ENCODE results near the gene CACNA1C. TPM values are rescaled to one million over a fixed set of nuclear protein-coding genes. Genes with fewer than 3 reads are reported as not detected.

The CACNA1C gene
- total RNA-seq, 2 donors from 2014 or later = 0.84 to 10.2 TPM

- Histone ChIP-seq H3K27me3 (no peaks in the 10 kb centered on the region), H3K36me3 (no peaks in the 10 kb centered on the region), H3K9me3 (no peaks in the 10 kb centered on the region), H3K4me1 (no peaks in the 10 kb centered on the region), H3K27ac (no peak overlapping the region), H3K9ac (ENCODE audit: low read depth in 2 of 2, low read length in 2 of 2) (no peak overlapping the region), H3K4me3 (no peak overlapping the region)
- no peak for TF ChIP-seq CTCF (IDR thresholded peaks at IDR 0.05)
- DNase-seq = no peak
- intact Hi-C loops (cut with DNase I) = no loop called here
Measured at GRCh38 chr12:2312770-2313169, 260.0 kb downstream of the CACNA1C start.

- Histone ChIP-seq H3K4me3 (no peak overlapping the region), H3K9ac (ENCODE audit: low read depth in 2 of 2, low read length in 2 of 2) (no peak overlapping the region), H3K27ac (no peak overlapping the region), H3K27me3 (no peaks in the 10 kb centered on the region), H3K36me3 (no peaks in the 10 kb centered on the region), H3K9me3 (no peaks in the 10 kb centered on the region), H3K4me1 (no peaks in the 10 kb centered on the region)
- no peak for DNase-seq
- intact Hi-C loops (cut with DNase I) = no loop called here
- TF ChIP-seq CTCF (IDR thresholded peaks at IDR 0.05) = no peak
Measured at GRCh38 chr12:2314492-2314891, 261.7 kb downstream of the CACNA1C start.

- Histone ChIP-seq H3K4me1 (no peaks in the 10 kb centered on the region), H3K4me3 (no peak overlapping the region), H3K27me3 (no peaks in the 10 kb centered on the region), H3K27ac (no peak overlapping the region), H3K9me3 (no peaks in the 10 kb centered on the region), H3K9ac (ENCODE audit: low read depth in 2 of 2, low read length in 2 of 2) (no peak overlapping the region), H3K36me3 (no peaks in the 10 kb centered on the region)
- no peak for TF ChIP-seq CTCF (IDR thresholded peaks at IDR 0.05)
- intact Hi-C loops (cut with DNase I) = no loop called here
- DNase-seq = no peak
Measured at GRCh38 chr12:2317772-2318171, 265.0 kb downstream of the CACNA1C start.

- no peak overlapping the region for H3K9ac ChIP-seq (ENCODE audit: low read depth in 2 of 2, low read length in 2 of 2)
- no peaks in the 10 kb centered on the region for H3K36me3 ChIP-seq
- H3K9me3 ChIP-seq = no peaks in the 10 kb centered on the region
- no peak for DNase-seq
- intact Hi-C loops (cut with DNase I) = no loop called here
- no peak for TF ChIP-seq CTCF (IDR thresholded peaks at IDR 0.05)
- no peaks in the 10 kb centered on the region for H3K4me1 ChIP-seq
- no peak overlapping the region for H3K4me3 ChIP-seq
- no peaks in the 10 kb centered on the region for H3K27me3 ChIP-seq
- no peak overlapping the region for H3K27ac ChIP-seq
Measured at GRCh38 chr12:2318286-2318685, 265.5 kb downstream of the CACNA1C start.

GRCh38 chr12:2319136-2319535 lies 266.3 kb downstream of the CACNA1C start:
- no peak for DNase-seq
- Histone ChIP-seq H3K9ac (ENCODE audit: low read depth in 2 of 2, low read length in 2 of 2) (no peak overlapping the region), H3K4me3 (no peak overlapping the region), H3K9me3 (no peaks in the 10 kb centered on the region), H3K4me1 (no peaks in the 10 kb centered on the region), H3K27me3 (no peaks in the 10 kb centered on the region), H3K27ac (no peak overlapping the region), H3K36me3 (no peaks in the 10 kb centered on the region)
- intact Hi-C loops (cut with DNase I) = no loop called here
- TF ChIP-seq CTCF (IDR thresholded peaks at IDR 0.05) = no peak
